Measurements from ENCODE around the gene ATF6. TPM values are rescaled to one million over a fixed set of nuclear protein-coding genes. Genes with fewer than 3 reads are reported as not detected.
"Not testable (repeated sequence)": the region's sequence is repeated elsewhere in the genome, so short reads cannot be mapped to it uniquely, and the experiment has no call there.

Gene ATF6
- total RNA-seq, 4 donors from 2014 or later = 26.1 to 35.4 (median 32.3) TPM

DNA sequence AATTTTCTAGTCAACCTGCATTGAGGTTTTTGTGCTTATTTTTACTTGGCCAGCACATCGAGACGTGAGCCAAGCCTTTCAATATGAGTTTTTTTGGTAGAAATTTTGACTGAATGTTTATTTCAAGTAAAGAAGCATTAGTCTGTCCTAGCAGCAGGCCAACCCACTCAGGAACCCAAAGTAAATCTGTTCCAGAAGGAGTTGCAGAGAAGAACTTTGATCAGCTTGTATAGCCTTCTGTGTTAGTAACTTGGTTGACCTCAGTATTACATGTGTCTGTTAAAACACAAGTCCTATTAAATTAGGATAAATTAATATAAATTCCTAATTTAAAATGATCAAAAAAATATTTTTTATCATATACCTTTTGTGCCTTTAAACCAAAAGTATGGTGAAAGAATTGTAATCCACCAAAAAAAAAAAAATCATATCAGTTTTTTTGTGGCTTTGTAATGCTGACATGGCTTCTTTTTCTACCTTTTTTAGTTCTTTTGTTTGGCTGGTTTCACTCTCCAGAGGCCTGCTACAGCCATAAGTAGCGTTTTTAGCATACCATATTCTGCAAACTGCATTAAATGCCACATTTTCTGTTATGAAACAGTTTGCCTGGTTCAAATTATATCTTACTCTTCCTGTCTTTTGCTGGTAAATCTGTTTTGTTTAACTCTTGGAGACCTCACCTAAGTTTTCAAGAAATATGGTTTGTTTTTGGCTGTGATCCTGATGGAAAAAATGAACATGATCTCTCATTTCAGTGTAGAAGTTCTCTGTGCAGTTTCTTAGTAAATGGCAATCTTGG lies 39.5 kb downstream of the ATF6 start:
- no peaks in the 10 kb centered on the region for H3K27me3 ChIP-seq
- 52 to 61% methylated on average over 3 of the region's 3 CpGs for WGBS, 2 donors
- H3K4me3 ChIP-seq = no peak overlapping the region
- peaks cover 0 to 8% (median 0%) of the 10 kb centered on the region in 4 donors for H3K9me3 ChIP-seq
- H3K27ac ChIP-seq = no peak overlapping the region
- H3K36me3 ChIP-seq = peaks cover 0 to 38% (median 0%) of the 10 kb centered on the region in 3 donors
- no peak for DNase-seq (ENCODE audit: low spot score in 2 of 2)
- TF ChIP-seq POLR2A (IDR thresholded peaks at IDR 0.05) (no peak), EP300 (IDR thresholded peaks at IDR 0.05) (no peak)
- TF ChIP-seq, protein P1, sequence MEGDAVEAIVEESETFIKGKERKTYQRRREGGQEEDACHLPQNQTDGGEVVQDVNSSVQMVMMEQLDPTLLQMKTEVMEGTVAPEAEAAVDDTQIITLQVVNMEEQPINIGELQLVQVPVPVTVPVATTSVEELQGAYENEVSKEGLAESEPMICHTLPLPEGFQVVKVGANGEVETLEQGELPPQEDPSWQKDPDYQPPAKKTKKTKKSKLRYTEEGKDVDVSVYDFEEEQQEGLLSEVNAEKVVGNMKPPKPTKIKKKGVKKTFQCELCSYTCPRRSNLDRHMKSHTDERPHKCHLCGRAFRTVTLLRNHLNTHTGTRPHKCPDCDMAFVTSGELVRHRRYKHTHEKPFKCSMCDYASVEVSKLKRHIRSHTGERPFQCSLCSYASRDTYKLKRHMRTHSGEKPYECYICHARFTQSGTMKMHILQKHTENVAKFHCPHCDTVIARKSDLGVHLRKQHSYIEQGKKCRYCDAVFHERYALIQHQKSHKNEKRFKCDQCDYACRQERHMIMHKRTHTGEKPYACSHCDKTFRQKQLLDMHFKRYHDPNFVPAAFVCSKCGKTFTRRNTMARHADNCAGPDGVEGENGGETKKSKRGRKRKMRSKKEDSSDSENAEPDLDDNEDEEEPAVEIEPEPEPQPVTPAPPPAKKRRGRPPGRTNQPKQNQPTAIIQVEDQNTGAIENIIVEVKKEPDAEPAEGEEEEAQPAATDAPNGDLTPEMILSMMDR (IDR thresholded peaks at IDR 0.05) = no peak
- H3K4me1 ChIP-seq = peaks cover 0 to 26% (median 3%) of the 10 kb centered on the region in 4 donors

DNA sequence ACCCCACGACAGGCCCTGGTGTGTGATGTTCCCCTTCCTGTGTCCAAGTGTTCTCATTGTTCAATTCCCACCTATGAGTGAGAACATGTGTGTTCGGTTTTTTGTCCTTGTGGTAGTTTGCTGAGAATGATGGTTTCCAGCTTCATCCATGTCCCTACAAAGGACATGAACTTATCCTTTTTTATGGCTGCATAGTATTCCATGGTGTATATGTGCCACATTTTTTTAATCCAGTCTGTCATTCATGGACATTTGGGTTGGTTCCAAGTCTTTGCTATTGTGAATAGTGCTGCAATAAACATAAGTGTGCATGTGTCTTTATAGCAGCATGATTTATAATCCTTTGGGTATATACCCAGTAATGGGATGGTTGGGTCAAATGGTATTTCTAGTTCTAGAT lies 43.1 kb downstream of the ATF6 start:
- not testable (repeated sequence) for H3K4me3 ChIP-seq; H3K9me3 ChIP-seq; DNase-seq (ENCODE audit: low spot score in 2 of 2); H3K27ac ChIP-seq; H3K27me3 ChIP-seq
- Histone ChIP-seq H3K4me1 (peaks cover 0 to 22% (median 0%) of the 10 kb centered on the region in 4 donors), H3K36me3 (peaks cover 0 to 44% (median 0%) of the 10 kb centered on the region in 3 donors)
- 94 to 95% methylated on average over 2 of the region's 2 CpGs for WGBS, 2 donors

DNA sequence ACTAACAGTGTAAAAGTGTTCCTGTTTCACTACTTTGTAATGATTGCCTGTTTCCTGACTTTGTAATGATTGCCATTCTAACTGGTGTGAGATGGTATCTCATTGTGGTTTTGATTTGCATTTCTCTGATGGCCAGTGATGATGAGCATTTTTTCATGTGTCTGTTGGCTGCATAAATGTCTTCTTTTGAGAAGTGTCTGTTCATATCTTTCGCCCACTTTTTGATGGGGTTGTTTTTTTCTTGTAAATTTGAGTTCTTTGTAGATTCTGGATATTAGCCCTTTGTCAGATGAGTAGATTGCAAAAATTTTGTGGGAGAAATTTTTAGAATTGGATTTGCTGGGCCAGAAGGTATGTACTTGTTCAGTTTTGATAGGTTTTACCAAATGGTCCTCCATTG lies 43.5 kb downstream of the ATF6 start:
- not testable (repeated sequence) for DNase-seq (ENCODE audit: low spot score in 2 of 2)

DNA sequence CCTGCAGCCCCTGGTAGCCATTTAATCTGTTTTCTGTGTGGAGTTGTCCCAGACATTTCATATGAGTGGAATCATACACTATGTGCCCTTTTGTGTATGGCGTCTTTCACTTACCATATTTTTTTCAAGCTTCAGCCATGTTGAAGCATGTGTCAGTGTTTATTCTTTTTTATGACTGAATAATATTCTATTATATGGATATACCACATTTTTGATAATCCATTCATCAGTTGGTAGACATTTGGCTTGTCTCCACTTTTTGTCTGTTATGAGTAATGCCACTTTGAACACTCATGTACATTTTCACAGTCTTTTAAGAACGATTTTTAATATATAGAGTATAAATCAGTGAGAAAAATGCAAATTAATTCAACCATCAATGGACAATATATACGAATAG lies 44.7 kb downstream of the ATF6 start:
- Histone ChIP-seq H3K4me3 (no peak overlapping the region), H3K4me1 (peaks cover 0 to 18% (median 0%) of the 10 kb centered on the region in 4 donors), H3K36me3 (peaks cover 0 to 54% (median 0%) of the 10 kb centered on the region in 3 donors), H3K27me3 (no peaks in the 10 kb centered on the region), H3K9me3 (peaks cover 0 to 9% (median 1%) of the 10 kb centered on the region in 4 donors), H3K27ac (no peak overlapping the region)
- TF ChIP-seq, protein P1 (IDR thresholded peaks at IDR 0.05) = no peak
- TF ChIP-seq EP300 (IDR thresholded peaks at IDR 0.05) = no peak
- TF ChIP-seq POLR2A (IDR thresholded peaks at IDR 0.05) = no peak
- WGBS, 2 donors = 96 to 98% methylated on average over 3 of the region's 3 CpGs
- DNase-seq (ENCODE audit: low spot score in 2 of 2) = no peak

More for the DNA sequence above, 43.5 kb downstream of the ATF6 start:
- H3K36me3 ChIP-seq = peaks cover 0 to 47% (median 0%) of the 10 kb centered on the region in 3 donors
- not testable (repeated sequence) for H3K4me3 ChIP-seq, H3K27me3 ChIP-seq, H3K27ac ChIP-seq, H3K9me3 ChIP-seq
- WGBS, 2 donors = 92 to 100% methylated on average over 1 of the region's 1 CpG
- peaks cover 0 to 22% (median 0%) of the 10 kb centered on the region in 4 donors for H3K4me1 ChIP-seq

DNA sequence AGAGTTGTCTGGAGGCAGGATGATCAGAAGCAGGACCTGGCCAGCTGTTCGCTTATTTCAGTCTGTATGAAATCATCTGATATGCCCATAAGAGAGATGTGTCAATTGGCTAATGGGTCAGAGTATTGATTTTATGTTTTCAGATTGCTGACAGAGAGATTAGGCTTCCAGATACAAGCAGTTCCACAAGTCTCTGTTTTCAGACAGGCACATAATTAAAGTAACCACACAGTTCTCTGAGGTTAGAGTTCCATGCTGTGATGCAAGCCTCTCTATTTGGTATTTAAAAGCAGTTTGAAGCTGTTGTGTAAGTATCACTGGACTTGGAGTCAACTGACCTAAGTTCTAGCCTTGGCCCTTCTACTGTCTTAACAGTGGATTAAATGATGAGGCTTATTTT lies 50.1 kb downstream of the ATF6 start:
- Histone ChIP-seq H3K9me3 (no peaks in the 10 kb centered on the region), H3K4me1 (peaks cover 0 to 7% (median 0%) of the 10 kb centered on the region in 4 donors), H3K27me3 (no peaks in the 10 kb centered on the region), H3K27ac (no peak overlapping the region), H3K36me3 (peaks cover 0 to 46% (median 0%) of the 10 kb centered on the region in 3 donors), H3K4me3 (no peak overlapping the region)
- WGBS, 2 donors = 79 to 87% methylated on average over 1 of the region's 1 CpG
- no peak for TF ChIP-seq EP300 (IDR thresholded peaks at IDR 0.05)
- TF ChIP-seq, protein P1 (IDR thresholded peaks at IDR 0.05) = no peak
- TF ChIP-seq POLR2A (IDR thresholded peaks at IDR 0.05) = no peak
- no peak for DNase-seq (ENCODE audit: low spot score in 2 of 2)

DNA sequence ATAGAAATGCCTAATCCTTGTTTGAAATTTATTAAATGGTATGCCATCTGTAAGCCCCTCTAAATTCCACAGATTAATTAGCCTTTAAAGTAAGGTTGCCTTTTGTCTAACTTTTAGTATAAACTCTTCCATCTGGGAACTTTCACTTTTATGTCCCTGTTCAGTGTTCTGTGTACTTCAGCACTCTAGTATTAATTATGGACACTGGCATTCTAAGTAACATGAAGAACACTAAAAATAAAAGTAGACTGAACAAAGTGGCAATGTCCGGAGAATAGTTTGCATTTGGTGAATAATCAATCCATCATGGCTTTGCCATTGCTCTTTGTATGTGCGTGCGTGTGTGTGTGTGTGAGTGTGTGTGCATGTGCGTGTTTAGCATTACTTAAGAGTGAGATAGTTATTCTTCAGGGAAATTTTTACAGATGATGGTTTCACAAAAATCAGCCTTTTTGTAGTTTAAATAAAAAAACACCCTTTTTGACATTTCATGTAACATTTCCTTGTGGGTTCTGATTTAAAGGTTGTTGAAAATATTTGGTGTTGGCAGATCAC lies 51.1 kb downstream of the ATF6 start:
- peaks cover 0 to 7% (median 0%) of the 10 kb centered on the region in 4 donors for H3K4me1 ChIP-seq
- no peak for DNase-seq (ENCODE audit: low spot score in 2 of 2)
- peaks cover 0 to 46% (median 0%) of the 10 kb centered on the region in 3 donors for H3K36me3 ChIP-seq
- no peaks in the 10 kb centered on the region for H3K27me3 ChIP-seq
- no peaks in the 10 kb centered on the region for H3K9me3 ChIP-seq
- H3K4me3 ChIP-seq = no peak overlapping the region
- WGBS, 2 donors = 83 to 87% methylated on average over 4 of the region's 4 CpGs
- H3K27ac ChIP-seq = no peak overlapping the region
- TF ChIP-seq, protein P1 (IDR thresholded peaks at IDR 0.05) = no peak
- TF ChIP-seq EP300 (IDR thresholded peaks at IDR 0.05) (no peak), POLR2A (IDR thresholded peaks at IDR 0.05) (no peak)
